Ascending aorta (tissue), 2 donors: Measurements from ENCODE around the gene ATP6V1D. TPM values are rescaled to one million over a fixed set of nuclear protein-coding genes. Genes with fewer than 3 reads are reported as not detected.
"Not testable (repeated sequence)": the region's sequence is repeated elsewhere in the genome, so short reads cannot be mapped to it uniquely, and the experiment has no call there.

Experiments used
- DNase-seq, 2 donors: peaks; one replicate each; pipeline ENCODE4 v3.0.0-alpha.2; 2019; ENCODE audit warnings: low spot score in 2 of 2
- H3K27ac ChIP-seq, 2 donors: fragments of 200-600 bp; sonication (generic); one replicate each; pipeline ENCODE4 v1.5.1; 2016 to 2017; ENCODE audit warnings: mild to moderate bottlenecking in 1 of 2
- H3K27me3 ChIP-seq: fragments of 200-600 bp; sonication (generic); one replicate; pipeline ENCODE4 v1.5.1; 2017
- H3K36me3 ChIP-seq, 2 donors: fragments of 200-600 bp; sonication (generic); one replicate each; pipeline ENCODE4 v1.5.1; 2016
- H3K4me1 ChIP-seq, 2 donors: fragments of 200-600 bp; sonication (generic); one replicate each; pipeline ENCODE4 v1.5.1; 2016 to 2017; ENCODE audit warnings: mild to moderate bottlenecking in 1 of 2
- H3K4me3 ChIP-seq, 2 donors: fragments of 200-600 bp; sonication (generic); one replicate each; pipeline ENCODE4 v1.5.1; 2016 to 2017; ENCODE audit warnings: mild to moderate bottlenecking in 1 of 2
- H3K9me3 ChIP-seq, 2 donors: fragments of 200-600 bp; sonication (generic); one replicate each; pipeline ENCODE4 v1.5.1; 2016
- intact Hi-C: fragments of 100-400 bp; cut with DNase I; formaldehyde crosslinking; loops from one replicate; pipeline ENCODE4 v1.15.1; 2023
- total RNA-seq: library from RNA; depleted of rRNA; stranded (reverse); fragments of >200 nt; gene quantifications from one replicate; pipeline ENCODE4 v1.1.0, GENCODE V29; 2016
- TF ChIP-seq, protein P1 (sequence below), 3 experiments: fragments of 200-600 bp in 2 of 3; fragments of 450-650 bp in 1 of 3; sonication (generic) in 2 of 3; IDR thresholded peaks; one replicate each; pipeline ENCODE4 v1.5.1; 2016 to 2019; ENCODE audit warnings: antibody characterized with exemption in 3 of 3, mild to moderate bottlenecking in 1 of 3, moderate library complexity in 1 of 3

The ATP6V1D gene
- total RNA-seq, 1 donor from 2014 or later, result 27.6 TPM

- Histone ChIP-seq H3K36me3 (peaks cover 31 to 46% of the 10 kb centered on the region in 2 donors), H3K4me1 (no peaks in the 10 kb centered on the region), H3K4me3 (no peak overlapping the region), H3K9me3 (no peaks in the 10 kb centered on the region), H3K27ac (no peak overlapping the region), H3K27me3 (no peaks in the 10 kb centered on the region)
- no peak for DNase-seq
- TF ChIP-seq, protein P1, sequence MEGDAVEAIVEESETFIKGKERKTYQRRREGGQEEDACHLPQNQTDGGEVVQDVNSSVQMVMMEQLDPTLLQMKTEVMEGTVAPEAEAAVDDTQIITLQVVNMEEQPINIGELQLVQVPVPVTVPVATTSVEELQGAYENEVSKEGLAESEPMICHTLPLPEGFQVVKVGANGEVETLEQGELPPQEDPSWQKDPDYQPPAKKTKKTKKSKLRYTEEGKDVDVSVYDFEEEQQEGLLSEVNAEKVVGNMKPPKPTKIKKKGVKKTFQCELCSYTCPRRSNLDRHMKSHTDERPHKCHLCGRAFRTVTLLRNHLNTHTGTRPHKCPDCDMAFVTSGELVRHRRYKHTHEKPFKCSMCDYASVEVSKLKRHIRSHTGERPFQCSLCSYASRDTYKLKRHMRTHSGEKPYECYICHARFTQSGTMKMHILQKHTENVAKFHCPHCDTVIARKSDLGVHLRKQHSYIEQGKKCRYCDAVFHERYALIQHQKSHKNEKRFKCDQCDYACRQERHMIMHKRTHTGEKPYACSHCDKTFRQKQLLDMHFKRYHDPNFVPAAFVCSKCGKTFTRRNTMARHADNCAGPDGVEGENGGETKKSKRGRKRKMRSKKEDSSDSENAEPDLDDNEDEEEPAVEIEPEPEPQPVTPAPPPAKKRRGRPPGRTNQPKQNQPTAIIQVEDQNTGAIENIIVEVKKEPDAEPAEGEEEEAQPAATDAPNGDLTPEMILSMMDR (IDR thresholded peaks at IDR 0.05), result no peak
- intact Hi-C loops, result loop anchor here (10.0 kb wide), 1 partner anchor 343 kb away; the partner anchor contains the start of gene RDH11
These were observed 7.5 kb downstream of the ATP6V1D start for GRCh38 chr14:67352055-67352454.

DNA sequence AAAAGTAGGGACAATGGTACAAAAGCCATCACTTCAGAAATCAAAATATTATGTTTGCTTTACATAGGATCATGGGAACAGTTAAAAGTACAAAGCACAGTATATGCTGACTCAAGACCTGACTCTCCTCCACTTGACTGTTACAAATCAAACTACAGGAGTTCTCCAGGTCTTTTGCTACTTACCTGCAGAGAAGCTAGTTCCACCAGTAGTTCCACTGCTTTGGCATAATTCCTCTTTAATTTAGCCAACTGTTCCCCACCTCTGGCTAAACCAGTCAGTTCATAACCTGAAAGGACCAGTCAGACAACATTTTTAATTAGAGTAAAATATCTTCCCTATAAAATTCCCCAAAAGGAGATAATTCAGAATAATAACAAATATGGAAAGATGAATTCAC lies 14.0 kb downstream of the ATP6V1D start:
- no peak overlapping the region for H3K27ac ChIP-seq
- no peaks in the 10 kb centered on the region for H3K27me3 ChIP-seq
- peaks cover 59 to 84% of the 10 kb centered on the region in 2 donors for H3K36me3 ChIP-seq
- intact Hi-C loops, result no loop called here
- H3K4me3 ChIP-seq, result no peak overlapping the region
- no peaks in the 10 kb centered on the region for H3K4me1 ChIP-seq
- no peaks in the 10 kb centered on the region for H3K9me3 ChIP-seq
- DNase-seq, result no peak
- TF ChIP-seq, protein P1 (IDR thresholded peaks at IDR 0.05), result no peak

DNA sequence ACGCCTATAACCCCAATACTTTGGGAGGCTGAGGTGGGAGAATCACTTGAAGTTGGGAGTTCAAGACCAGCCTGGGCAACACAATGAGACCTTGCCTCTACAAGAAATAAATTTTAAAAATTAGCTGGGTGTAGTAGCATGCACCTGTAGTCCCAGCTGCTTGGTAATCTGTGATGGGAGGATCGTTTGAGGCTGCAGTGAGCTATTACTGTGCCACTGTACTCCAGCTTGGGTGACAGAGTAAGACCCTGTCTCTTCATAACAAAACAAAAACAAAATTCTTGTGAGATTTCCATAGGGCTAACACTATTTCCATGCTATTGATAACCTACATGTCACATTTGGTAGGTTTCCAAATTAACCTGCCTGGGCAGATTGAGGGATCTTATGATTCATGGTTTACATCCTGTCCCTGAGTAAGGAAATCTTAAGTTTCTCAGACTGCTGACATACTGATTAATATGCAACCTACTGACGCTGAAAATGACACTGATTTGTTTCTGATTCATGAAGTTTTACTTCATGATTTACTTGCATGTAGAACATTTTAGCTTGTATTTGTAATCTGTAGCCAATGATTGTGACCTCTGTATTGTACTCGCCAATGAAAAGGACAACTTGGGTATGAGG lies 15.9 kb downstream of the ATP6V1D start:
- Histone ChIP-seq H3K9me3 (no peaks in the 10 kb centered on the region), H3K27me3 (no peaks in the 10 kb centered on the region), H3K36me3 (peaks cover 52 to 83% of the 10 kb centered on the region in 2 donors), H3K4me3 (no peak overlapping the region), H3K4me1 (no peaks in the 10 kb centered on the region), H3K27ac (no peak overlapping the region)
- DNase-seq, result no peak
- TF ChIP-seq, protein P1 (IDR thresholded peaks at IDR 0.05), result no peak
- intact Hi-C loops, result no loop called here

- H3K36me3 ChIP-seq, result peaks cover 58 to 83% of the 10 kb centered on the region in 2 donors
- H3K27me3 ChIP-seq, H3K9me3 ChIP-seq, intact Hi-C loops, H3K4me1 ChIP-seq, DNase-seq, H3K4me3 ChIP-seq, H3K27ac ChIP-seq: not testable (repeated sequence)
These were observed 18.4 kb downstream of the ATP6V1D start for GRCh38 chr14:67341231-67341630.

- peaks cover 49 to 92% of the 10 kb centered on the region in 2 donors for H3K36me3 ChIP-seq
- H3K27me3 ChIP-seq, result no peaks in the 10 kb centered on the region
- intact Hi-C loops, result no loop called here
- no peaks in the 10 kb centered on the region for H3K9me3 ChIP-seq
- H3K4me3 ChIP-seq, result no peak overlapping the region
- no peaks in the 10 kb centered on the region for H3K4me1 ChIP-seq
- TF ChIP-seq, protein P1 (IDR thresholded peaks at IDR 0.05), result peak in 1 of 3 experiments; percentile 23
- no peak for DNase-seq
- no peak overlapping the region for H3K27ac ChIP-seq
These were observed 23.8 kb downstream of the ATP6V1D start for GRCh38 chr14:67335781-67336180.

- H3K27ac ChIP-seq, result no peak overlapping the region
- TF ChIP-seq, protein P1 (IDR thresholded peaks at IDR 0.05), result no peak
- no peaks in the 10 kb centered on the region for H3K4me1 ChIP-seq
- intact Hi-C loops, result no loop called here
- no peak overlapping the region for H3K4me3 ChIP-seq
- no peaks in the 10 kb centered on the region for H3K9me3 ChIP-seq
- no peak for DNase-seq
- H3K36me3 ChIP-seq, result peaks cover 38 to 68% of the 10 kb centered on the region in 2 donors
- no peaks in the 10 kb centered on the region for H3K27me3 ChIP-seq
These were observed 27.1 kb downstream of the ATP6V1D start for GRCh38 chr14:67332468-67332867.
